ENCODE results near the gene IGFBP2. TPM values are rescaled to one million over a fixed set of nuclear protein-coding genes. Genes with fewer than 3 reads are reported as not detected.

The IGFBP2 gene
- total RNA-seq, 4 donors from 2014 or later = 10.5 to 155 (median 101) TPM

DNA sequence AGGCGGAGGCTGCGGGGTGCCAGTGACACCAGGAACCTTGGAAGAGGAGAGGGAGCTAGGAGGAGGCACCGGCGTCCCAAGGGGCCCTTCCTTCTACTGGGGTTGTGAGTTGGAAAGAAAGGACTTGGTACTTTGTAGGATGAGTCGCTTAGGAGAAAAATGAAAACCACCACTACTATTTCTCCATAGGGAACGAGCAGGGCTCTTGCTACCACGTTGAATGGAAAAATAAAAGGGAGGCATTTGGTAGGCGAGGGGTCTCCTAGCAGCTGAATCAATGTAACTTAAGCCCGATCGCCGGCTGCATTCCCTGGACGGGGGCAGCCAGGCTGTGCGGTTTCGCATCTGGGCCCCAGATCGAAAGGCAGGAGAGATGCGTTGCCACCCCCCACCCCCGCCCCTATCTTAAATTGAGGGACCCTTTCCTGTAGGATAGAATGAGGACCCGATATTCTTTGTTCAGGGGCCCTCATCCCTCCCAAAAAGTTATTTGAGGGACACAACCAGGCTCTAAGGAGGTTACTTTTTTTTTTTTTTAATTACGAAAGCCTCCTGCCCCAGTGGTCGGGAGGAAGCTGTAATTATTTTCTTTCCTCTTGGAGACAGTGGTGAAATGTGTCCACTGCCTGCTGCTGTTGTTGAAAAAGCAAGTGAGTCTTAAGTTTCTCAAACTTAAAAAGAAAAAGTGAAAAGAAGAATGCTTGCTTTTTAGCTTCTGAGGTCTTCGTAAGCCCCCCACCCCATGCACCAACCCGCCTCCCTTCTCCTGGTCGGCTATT is 1.3 kb downstream of the IGFBP2 start:
- Histone ChIP-seq H3K4me1 (peaks cover 0 to 43% (median 33%) of the 10 kb centered on the region in 4 donors), H3K9me3 (no peaks in the 10 kb centered on the region), H3K27me3 (peaks cover 71% of the 10 kb centered on the region), H3K36me3 (no peaks in the 10 kb centered on the region), H3K4me3 (peak overlapping the region; percentile 43 to 65 (median 57)), H3K27ac (peak overlapping the region; percentile 23 to 79 (median 66))
- TF ChIP-seq EP300 (IDR thresholded peaks at IDR 0.05; ENCODE audit: low read depth) = no peak
- TF ChIP-seq POLR2A (IDR thresholded peaks at IDR 0.05) = no peak
- TF ChIP-seq POLR2AphosphoS5 (IDR thresholded peaks at IDR 0.05) = no peak
- TF ChIP-seq, protein P1, sequence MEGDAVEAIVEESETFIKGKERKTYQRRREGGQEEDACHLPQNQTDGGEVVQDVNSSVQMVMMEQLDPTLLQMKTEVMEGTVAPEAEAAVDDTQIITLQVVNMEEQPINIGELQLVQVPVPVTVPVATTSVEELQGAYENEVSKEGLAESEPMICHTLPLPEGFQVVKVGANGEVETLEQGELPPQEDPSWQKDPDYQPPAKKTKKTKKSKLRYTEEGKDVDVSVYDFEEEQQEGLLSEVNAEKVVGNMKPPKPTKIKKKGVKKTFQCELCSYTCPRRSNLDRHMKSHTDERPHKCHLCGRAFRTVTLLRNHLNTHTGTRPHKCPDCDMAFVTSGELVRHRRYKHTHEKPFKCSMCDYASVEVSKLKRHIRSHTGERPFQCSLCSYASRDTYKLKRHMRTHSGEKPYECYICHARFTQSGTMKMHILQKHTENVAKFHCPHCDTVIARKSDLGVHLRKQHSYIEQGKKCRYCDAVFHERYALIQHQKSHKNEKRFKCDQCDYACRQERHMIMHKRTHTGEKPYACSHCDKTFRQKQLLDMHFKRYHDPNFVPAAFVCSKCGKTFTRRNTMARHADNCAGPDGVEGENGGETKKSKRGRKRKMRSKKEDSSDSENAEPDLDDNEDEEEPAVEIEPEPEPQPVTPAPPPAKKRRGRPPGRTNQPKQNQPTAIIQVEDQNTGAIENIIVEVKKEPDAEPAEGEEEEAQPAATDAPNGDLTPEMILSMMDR (IDR thresholded peaks at IDR 0.05) = no peak
- 13 to 15% methylated on average over 5 to 23 of the region's 23 CpGs for WGBS, 2 donors (ENCODE audit: low coverage in 1 of 2)
- in situ Hi-C loops (cut with MboI; ENCODE audit: low pct_ligation_motif_present in 1 of 4, low pct_unique_long_range_greater_than_20kb in 1 of 4, low sequenced_read_pairs in 3 of 4) (no loop called here), intact Hi-C loops (cut with DNase I; ENCODE audit: low total_unique reads) (no loop called here)
- peak; percentile 10 for DNase-seq

DNA sequence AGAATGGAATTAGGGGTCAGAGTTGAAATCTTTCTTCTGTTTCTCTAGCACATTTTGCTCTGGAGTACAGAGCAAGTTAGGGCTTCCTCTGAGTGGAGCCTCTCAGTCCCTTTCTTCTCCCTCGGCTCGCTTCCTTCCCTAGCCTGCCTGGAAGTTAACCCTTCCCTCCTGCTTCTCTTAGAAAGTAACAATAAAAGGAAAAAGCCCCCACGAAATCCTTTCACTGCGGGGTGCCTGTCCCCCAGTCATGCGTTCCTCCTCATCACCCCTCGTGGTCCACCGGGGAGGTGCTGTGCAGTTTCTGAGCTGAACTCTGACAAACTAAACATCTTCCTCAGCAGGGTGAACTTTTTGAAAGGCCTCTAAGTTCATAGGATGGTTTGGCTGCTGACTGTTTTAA is 2.0 kb downstream of the IGFBP2 start:
- H3K36me3 ChIP-seq = no peaks in the 10 kb centered on the region
- WGBS, 2 donors (ENCODE audit: low coverage in 1 of 2) = 27 to 30% methylated on average over 7 of the region's 7 CpGs
- peaks cover 71% of the 10 kb centered on the region for H3K27me3 ChIP-seq
- peaks cover 0 to 43% (median 33%) of the 10 kb centered on the region in 4 donors for H3K4me1 ChIP-seq
- no peak for DNase-seq
- intact Hi-C loops (cut with DNase I; ENCODE audit: low total_unique reads) = no loop called here
- H3K4me3 ChIP-seq = peak overlapping the region in 3 of 4 donors; percentile 54 to 65 (median 60)
- peak overlapping the region in 3 of 4 donors; percentile 16 to 79 (median 78) for H3K27ac ChIP-seq
- TF ChIP-seq POLR2AphosphoS5 (IDR thresholded peaks at IDR 0.05) = no peak
- TF ChIP-seq, protein P1 (IDR thresholded peaks at IDR 0.05) = no peak
- in situ Hi-C loops (cut with MboI; ENCODE audit: low pct_ligation_motif_present in 1 of 4, low pct_unique_long_range_greater_than_20kb in 1 of 4, low sequenced_read_pairs in 3 of 4) = no loop called here
- no peaks in the 10 kb centered on the region for H3K9me3 ChIP-seq

DNA sequence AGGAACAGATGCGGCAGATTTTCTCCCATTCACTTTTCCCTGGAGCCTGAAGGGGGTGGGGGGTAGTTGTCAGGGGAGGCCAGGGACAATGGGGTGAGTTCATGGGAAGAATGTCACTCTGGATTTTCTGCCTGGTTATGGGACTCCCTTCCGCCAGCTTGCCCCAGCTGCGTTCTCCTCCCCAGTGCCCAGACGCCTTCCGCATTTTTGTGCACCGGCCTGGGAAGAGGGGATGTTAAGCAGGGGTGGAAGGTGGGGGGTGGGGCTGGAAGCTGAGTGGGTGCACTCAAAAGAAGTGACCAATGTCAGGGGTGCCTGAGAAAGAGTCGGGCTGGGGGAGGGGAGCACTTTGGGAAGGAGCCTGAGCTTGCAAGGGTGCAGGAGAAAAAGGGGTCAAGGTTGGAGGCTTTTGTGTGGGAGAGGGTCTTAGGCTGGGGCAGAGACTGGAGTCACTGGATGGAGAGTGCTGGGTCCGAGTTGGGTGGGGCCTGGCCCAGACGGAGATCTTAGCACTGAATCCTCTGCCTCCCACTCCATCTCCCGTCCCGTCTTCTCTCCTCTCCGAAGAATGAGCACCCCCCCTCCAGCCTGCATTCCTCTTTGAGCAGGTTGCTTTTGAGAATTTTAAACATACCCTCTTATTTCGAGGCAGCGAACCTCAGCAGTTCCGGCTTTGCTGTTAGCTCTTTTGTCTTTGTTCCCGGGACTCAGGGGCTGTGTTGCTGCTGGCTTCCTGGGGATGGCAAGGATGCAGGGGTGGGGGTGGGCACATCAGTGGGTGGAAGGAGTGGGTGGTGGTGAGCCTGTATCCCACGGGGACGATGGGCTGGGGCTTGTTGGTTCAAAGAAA is 2.7 kb downstream of the IGFBP2 start:
- TF ChIP-seq, protein P1 (IDR thresholded peaks at IDR 0.05) = no peak
- TF ChIP-seq POLR2AphosphoS5 (IDR thresholded peaks at IDR 0.05) (no peak), POLR2A (IDR thresholded peaks at IDR 0.05) (no peak), EP300 (IDR thresholded peaks at IDR 0.05; ENCODE audit: low read depth) (no peak)
- Histone ChIP-seq H3K4me3 (no peak overlapping the region), H3K27ac (peak overlapping the region; percentile 64 to 79 (median 74)), H3K4me1 (peaks cover 0 to 43% (median 33%) of the 10 kb centered on the region in 4 donors), H3K27me3 (peaks cover 71% of the 10 kb centered on the region), H3K9me3 (no peaks in the 10 kb centered on the region), H3K36me3 (no peaks in the 10 kb centered on the region)
- WGBS, 2 donors (ENCODE audit: low coverage in 1 of 2) = 56 to 60% methylated on average over 3 to 18 of the region's 18 CpGs
- DNase-seq = peak; percentile 10
- in situ Hi-C loops (cut with MboI; ENCODE audit: low pct_ligation_motif_present in 1 of 4, low pct_unique_long_range_greater_than_20kb in 1 of 4, low sequenced_read_pairs in 3 of 4) (no loop called here), intact Hi-C loops (cut with DNase I; ENCODE audit: low total_unique reads) (no loop called here)
